GM12801 (cell line): ENCODE results near the gene MEI1.

Experiments
- TF ChIP-seq, protein P1 (sequence below): IDR thresholded peaks from one replicate; pipeline ENCODE4 v1.5.1; 2011; ENCODE audit warnings: control low read depth; ENCODE audit not compliant: insufficient read length; ENCODE audit errors: extremely low read depth

The MEI1 gene

DNA sequence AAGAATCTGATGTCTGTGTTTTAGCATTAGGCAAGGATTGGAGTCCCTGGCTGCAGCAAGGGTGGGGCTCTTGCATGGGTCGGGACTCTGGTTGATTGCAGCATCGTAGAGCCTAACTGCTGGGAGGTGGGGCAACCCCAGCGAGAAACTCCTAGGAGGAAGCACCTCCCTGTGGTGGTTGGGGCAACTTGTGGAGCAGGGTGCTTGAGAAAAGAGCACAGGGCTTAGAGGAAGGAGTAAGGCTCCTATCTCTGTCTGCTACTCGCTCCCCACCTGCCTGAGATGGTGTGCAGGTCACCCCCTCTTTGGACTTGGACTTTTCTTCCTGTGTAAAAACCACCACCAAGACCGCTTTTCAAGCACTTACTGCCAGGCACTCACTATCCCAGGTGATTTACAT is 149.2 kb downstream of the MEI1 start:
- TF ChIP-seq, protein P1, sequence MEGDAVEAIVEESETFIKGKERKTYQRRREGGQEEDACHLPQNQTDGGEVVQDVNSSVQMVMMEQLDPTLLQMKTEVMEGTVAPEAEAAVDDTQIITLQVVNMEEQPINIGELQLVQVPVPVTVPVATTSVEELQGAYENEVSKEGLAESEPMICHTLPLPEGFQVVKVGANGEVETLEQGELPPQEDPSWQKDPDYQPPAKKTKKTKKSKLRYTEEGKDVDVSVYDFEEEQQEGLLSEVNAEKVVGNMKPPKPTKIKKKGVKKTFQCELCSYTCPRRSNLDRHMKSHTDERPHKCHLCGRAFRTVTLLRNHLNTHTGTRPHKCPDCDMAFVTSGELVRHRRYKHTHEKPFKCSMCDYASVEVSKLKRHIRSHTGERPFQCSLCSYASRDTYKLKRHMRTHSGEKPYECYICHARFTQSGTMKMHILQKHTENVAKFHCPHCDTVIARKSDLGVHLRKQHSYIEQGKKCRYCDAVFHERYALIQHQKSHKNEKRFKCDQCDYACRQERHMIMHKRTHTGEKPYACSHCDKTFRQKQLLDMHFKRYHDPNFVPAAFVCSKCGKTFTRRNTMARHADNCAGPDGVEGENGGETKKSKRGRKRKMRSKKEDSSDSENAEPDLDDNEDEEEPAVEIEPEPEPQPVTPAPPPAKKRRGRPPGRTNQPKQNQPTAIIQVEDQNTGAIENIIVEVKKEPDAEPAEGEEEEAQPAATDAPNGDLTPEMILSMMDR, result no peak
